ENCODE measurements around the gene HPSE2.

Gene HPSE2

DNA sequence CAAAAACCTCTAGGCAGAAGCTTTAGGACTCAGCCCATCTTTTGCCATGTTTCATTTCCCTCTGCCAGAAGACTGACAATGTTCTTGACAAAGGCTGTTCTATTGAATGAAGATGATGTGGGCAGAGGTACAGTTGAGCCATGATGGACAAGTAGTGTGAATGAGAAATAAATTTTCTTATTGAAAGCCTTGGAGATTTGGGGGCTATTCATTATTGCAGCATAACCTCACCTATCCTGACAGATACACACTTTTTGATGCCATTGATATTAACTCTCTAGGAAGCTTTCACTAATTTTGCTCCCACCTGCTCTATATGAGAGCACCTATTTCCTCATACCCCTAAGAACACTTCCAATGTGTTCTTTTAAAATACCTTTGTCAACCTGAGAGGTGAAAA lies 752.0 kb downstream of the HPSE2 start:
- no peak for DNase-seq

DNA sequence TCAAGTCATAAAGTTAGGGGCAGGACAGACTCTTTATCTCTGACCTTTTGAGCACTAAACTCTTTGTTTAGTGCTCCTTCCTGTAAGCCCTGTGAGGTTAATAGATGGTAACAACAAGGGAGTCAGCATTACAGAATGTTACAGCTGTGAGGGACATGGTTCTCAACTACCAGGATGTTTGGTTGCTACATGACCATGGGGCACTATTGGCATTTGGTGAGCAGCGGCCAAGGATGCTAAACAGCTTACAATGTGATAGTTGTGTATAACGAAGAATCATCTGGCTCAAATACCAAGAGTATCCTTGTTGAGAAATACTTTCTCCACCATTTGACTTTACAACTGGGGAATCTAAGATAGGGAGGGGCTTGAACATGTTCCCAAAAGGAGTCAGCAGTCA lies 753.6 kb downstream of the HPSE2 start:
- DNase-seq = no peak

DNA sequence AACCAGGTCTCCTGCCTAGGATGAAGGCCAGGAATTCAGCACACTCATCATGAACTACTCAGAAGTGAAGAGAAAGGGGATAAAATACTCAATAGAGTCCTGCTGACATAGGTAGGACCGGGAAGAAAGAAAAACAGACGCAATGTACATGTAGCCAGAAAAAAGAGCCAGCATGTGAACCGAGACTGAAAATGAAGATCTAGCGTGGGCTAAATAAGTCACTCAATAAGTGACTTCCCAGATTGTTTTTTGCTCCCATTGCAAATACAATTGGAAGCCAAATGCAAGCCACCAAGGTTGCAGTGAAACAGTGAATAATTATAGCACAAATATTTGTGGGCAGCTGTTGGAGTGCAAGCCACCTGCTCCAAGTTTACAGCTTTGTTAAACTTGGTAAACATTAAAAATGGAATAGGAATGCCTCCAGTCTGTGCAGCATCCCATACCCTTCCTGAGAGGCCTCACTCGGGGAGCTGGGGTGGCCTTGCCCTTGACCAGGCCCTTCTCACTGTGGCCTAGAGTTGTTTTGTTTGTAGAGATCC lies 754.2 kb downstream of the HPSE2 start:
- no peak for DNase-seq

DNA sequence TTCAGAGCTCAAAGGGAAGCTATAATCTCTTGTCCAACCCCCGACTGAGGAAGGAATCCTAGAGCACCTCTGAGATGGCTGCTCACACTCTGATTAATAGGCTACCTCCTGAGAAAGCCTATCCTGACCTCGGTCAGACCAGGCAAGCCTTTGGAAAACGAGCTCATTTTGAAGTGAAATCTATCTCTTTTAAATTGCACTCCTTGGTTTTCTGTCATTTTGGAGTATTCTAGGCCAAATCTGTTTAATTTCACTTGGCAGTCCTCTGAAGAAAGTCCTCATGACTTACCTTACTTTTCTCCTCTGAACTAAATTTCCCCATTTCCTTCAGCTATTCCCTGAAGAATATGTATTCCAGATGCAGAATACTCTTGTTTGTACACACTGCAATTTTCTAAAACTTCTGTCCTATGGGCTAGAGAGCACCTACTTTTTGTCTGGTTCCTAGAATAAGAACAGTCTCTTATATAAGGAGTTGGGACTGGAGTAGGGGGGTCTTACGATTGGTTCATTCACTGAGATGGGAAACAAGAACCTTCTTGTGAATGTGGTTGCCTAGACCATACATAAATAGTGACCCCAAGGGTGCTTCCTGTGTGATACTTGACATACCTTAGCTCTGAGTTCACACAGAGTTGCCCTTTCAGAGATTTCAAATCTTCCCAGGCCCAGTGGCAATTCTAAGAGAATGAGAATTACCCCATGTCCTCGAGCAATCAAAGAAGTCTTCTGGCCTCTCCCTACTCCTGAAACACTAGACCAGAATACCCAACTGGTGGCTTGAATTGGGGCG lies 757.0 kb downstream of the HPSE2 start:
- DNase-seq = no peak

DNA sequence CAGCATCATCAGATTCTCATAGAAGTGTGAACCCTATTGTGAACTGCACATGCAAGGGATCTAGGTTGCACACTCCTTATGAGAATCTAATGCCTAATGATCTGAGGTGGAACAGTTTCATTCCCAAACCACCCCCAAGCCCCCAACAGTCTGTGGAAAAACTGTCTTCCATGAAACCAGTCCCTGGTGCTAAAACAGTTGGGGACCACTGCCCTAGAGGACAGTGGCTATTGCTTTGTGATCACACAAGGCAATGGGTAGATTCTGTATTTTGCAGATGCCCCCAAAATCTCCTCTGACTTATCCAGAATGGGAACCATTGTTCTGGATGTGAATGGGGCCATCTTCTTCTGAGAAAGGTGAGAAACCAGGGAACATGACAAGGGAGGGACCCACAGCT lies 757.8 kb downstream of the HPSE2 start:
- no peak for DNase-seq

DNA sequence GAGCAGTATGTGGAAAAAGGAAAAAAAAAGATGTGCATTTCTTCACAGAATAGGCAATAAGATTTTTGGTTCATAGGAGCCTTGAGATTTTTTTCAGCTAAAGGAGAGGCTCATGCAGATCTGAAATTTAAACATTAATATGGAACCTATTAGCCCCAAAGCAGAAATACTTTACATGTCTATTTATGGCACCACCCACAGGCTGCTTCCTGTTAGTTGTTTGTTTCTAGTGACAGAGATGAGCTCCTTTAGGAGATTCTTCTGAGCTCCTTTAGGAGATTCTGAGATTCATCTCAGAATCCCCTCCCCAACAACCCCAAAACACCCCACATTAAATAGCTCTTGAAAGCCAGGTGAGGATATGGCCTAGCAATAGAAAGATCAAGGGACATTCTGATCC lies 761.0 kb downstream of the HPSE2 start:
- DNase-seq = no peak

DNA sequence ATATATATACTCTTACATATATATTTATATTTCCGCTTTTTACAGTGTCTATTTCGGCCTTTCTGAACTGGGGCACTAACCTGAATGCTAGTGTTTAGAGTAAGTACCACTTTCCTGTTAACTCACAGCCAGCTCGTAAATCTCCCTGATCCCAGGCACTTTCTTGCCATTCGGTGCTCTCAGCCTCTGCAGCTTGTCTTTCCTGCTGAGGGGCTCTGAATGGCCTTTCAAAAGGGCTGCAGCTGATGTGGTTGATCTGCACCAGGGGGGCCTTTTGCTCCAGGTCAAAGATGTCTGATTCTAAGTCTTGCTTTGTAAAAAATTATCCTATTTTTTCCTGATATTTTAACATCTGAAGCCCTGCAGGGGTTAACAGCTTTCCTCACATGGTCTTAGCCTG lies 763.5 kb downstream of the HPSE2 start:
- peak; percentile 27 for DNase-seq

DNA sequence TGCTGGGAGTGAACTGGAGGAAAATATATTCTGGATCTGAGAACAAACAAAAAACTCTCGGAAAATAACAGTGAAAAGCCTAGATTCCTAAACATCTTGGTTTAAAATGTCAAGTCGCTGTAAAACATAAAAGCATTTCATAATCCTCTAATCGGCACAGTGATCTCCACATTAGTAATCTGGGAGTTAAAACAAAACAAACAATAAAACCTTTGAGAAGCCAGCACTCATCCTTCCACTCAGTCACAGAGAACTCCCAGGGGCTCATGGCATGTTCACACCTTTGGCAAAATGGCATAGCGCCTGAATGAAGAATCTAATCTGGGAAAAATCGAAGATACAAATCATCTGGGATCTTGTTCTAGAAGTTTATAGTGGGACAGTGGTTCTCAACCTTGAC lies 764.8 kb downstream of the HPSE2 start:
- DNase-seq = no peak

DNA sequence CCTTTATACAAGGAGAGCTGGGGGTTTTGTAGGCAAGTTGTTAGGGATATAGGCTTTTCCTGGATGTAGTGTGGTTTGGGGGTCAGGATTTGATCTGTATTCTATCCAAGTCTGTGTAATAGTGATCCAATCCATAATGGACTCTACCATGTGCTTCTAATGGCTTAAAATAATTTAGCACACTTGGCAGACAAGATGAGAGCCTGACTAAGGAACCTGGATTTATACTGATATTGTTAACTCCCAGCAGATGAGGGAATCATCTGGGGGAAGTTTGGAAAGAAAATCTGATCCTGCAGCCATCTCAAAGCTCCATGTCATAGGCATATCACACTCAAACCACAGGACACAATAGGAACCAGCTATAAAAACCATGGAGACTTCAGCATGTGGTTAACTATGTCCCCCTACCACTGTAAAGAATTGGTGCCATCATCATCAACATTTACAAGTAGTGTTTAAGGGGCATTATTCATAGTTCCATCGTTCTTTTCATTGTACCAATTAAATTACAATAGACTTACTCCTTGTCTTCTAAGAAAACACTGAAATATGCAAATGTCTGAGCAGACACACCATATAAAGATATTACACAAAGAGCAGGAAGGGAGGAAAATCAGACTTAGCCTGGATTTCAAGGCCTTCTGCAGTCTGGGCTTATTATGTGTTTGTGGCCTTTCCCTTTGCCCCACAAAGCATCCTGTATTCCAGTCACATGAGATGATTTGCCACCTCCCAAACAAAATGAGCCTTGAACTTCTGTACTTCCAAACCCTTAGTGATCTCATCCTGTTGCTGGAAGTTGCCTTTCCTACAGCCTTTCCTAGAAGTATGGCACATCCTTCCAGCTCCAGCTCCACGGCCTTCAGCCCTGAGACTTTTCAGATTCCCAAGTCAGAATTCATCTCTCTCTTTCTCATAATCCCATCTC lies 766.4 kb downstream of the HPSE2 start:
- no peak for DNase-seq

DNA sequence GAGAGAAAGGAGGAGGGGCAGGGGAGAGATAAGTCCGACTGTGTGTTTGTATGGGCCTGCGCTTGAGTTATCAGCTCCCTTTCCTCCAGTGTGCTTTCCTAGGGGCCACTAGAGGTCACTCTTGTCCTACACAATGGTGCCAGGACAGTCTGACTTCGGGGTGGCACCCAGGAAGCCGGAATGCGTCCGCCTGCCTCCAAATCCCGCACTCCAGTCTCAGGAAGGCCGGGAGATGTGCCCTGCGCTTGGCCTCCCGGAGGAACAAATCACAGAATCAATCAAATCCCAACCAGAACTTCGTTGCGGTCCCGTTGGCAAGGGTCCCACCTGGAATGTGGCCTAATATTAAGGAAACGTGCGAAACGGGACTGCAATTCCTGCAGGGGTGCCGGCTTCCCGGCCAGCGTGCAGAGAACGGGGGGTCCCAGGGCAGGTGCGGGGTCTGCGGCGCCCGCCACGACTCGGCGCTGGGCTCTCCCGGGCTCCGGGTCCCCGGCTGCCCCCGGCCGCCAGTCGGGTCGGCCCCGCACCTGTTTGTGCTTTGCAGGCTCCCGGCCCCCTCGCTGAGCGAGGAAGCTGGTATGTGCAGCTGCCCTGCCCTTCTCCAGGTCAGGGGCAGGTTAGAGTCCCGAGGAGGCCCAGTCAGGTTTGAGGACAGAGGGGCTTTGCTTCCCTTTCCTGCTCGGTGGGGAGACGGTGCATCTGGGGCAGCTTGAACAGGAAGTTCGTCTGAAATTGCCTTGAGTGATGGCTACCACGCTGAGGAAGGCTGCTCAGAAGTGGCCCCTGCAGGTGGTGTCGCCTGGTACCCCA lies 767.9 kb downstream of the HPSE2 start:
- DNase-seq = peak; percentile 88

DNA sequence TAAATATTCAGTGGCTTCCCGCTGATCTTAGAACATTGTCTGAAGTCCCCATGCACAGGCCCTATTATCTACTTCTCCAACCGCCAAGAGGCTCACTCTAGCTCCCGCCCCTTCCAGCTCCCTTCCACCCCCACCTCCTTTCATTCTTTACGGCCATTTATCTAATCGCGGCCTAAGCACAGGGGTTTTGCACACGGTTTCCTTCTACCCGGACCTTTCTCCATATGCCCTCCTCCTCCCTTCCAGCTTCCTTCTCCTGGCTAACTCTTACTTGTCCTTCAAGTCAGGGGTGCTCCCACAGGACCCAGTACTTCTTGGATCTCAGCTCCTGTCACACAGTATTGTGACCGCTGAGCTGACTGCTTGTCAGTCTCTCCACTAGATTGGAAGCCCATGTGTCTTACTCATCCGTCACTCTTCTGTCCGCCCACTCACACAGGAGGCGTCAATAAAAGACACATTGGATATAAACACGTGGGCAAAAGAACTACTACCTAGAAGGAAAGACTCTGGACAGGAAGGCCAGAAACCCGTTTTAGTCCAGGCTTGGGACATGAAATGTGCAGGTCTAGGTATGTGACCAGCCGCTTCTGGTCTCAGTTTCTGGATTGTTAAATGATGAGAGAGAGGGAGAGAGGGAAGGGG lies 768.7 kb downstream of the HPSE2 start:
- DNase-seq = no peak

DNA sequence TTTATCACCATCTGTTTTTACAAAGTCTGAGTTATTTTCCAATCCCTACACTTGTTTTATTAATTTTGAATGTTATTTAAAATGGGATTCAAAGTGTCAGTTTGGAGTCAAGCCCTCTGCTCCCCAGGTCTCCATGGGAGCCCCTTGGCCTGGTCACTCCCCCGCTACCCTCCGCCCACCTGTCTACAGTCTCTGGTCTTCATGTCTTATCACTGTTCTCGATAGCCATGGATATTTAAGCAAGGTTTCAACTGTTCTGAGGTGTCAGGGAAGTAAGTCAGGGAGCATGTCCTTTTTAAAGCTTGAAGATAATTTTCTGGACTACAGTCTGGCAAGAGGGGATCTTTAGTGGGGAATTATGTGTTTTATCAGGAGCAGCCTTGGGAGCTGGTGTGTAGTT lies 769.8 kb downstream of the HPSE2 start:
- no peak for DNase-seq

DNA sequence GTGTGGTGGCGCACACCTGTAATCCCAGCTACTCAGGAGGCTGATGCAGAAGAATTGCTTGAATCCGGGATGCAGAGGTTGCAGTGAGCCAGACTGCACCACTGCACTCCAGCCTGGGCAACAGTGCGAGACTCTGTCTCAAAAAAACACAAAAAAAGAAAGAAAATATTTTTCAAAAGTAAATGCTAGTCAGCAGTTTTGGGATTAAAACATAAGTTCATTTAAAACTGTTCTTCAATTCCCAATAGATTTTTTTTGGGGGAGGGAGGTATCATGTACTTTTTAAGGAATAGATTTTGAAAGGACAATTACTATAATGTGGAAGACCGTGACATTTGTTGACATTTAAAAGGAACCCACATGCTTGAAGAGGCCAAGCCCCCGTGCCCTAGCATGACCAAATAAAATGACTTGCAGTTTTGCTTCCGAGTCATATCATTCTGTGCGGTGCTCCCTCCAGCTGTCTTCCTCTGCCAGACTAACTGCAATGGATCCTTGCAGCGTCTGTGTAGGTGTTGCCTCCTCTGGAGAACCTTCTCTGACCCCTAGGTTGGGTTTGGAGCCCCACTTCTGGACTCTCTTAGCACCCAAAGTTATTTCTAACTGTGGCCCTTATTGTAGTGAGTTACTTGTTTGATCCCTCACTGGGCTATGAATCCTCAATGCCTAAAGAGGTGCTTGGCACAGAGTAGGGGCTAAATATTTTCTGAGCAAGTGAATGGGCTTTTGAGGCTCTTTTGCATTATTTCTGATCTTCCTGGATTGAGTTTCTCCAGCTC lies 771.5 kb downstream of the HPSE2 start:
- no peak for DNase-seq

DNA sequence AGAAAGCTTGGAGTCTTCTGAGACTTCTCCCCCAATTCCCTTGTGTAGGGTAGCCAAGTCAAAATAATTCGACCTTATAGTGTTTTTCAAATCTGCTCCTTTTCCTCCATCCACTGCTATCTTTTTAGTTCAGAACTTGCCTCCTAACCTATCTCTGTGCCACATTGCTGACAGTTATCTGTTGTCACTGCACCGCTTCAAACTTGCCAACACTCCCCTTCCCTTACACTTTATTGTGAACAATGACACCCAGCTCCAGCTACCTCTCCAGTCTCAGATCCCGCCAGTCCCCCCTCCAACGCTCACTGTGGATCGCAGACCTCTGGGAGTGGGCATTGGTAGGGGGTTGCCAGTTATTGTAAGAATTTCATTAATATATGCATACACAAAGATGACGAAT lies 772.6 kb downstream of the HPSE2 start:
- DNase-seq = no peak

DNA sequence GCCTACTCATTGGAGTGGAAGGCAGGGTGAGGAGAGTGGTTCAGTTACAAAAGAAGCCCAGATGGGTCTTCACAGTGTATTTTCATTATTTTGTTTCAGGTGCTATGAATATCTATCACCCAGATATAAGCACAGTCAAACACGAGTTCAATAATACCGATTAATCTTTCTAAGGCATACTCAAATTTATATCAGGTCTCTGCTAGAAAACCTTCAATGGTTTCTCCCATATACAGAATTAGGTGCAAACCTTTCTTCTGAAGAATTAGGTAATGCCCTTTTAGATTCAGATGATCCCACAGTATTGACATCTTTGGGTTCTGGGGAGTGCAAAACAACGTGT lies 774.2 kb downstream of the HPSE2 start:
- DNase-seq = no peak

DNA sequence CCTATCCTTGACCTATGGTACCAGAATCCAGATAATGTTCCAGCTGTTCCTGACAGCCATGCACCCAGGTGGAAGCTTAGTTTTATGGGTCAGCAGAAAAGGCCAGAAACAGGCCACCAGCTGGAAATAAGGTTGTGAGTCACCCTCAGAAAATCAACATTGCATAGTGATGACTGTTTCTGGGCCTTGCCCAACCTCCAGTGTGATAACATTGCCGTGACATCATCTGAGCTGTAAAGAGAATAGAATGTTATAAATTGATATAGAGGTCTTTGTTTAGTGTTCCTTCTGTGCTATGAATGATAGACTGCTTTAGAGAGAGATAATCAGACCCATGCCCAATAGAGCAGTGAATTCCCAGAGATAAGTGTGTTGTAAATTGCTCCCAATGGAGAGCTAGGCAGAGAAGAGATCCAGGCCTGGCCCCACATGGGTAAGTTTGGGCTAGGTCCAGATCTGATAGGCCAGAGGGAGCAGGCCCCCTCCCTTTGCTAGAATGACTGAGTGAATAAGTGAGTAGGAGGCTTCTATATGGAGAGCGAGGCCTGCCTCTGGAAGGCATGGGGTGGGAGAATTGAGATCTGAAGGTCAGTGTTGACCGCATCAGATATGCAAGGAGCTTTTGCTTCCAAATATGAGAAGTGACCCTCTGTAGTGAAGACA lies 774.7 kb downstream of the HPSE2 start:
- DNase-seq = no peak

DNA sequence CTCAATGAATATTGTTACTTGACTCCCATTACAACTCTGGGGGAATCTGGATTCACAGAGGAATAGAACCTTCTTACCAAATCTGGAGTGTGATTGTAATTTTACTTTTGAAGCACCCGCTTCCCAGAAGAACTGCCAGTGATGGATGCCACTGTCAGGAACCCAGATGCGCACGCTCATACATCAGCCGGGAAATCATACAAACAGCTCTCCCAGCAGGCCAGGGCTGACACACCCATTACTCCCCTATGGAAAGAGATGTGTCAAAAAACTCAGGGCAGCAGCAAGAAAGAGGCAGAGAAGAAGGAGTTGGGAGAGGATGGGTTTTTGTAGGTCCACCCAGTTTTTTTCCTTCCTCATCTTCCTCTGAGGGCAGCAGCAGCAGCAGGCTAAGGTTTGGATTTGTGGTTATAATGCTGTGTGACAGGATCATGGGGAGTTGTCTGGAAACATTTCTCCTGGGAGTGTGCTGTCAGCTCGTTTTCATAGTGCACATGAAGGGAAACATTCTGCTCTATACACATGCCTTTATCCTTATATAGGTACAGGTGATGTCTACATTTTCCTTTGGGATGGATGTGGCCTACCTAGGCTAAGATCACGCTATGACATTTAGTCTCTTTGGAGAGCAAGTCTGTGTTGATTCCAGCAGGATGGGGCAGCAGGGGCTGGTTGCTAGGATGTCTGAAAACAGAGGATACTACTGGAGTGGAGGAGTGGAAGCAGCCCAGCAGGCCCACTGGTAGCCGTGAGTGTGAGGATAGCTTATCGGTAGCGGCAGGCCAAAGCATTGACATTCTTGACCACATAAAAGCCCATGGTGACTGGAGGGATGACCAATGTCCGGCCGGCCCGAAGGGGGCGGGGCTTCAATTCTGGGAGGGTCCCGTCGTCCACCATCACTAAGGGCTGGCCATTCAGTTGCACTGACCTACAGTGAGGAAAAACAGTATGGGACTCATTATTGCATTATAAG lies 776.6 kb downstream of the HPSE2 start:
- DNase-seq = no peak

DNA sequence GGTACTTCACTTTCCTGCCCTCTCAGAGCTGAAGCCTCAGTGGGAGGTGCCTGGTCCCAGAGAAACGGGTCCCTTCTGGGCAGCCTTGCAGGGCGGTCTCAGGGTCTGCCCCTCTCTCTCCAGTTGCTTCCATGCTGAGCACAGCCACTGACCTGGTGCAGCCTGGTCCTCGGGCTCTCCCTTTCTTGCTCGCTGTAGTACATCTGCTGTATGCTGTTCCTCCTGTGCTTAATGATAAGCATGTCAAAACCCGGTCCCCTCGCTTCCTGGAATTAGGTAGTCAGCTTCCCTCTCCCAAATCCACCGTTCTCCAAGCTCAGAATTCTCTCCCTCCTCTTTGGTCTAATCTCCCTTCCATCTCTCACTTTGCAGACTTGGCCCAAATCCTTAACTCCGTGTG lies 777.9 kb downstream of the HPSE2 start:
- DNase-seq = no peak

DNA sequence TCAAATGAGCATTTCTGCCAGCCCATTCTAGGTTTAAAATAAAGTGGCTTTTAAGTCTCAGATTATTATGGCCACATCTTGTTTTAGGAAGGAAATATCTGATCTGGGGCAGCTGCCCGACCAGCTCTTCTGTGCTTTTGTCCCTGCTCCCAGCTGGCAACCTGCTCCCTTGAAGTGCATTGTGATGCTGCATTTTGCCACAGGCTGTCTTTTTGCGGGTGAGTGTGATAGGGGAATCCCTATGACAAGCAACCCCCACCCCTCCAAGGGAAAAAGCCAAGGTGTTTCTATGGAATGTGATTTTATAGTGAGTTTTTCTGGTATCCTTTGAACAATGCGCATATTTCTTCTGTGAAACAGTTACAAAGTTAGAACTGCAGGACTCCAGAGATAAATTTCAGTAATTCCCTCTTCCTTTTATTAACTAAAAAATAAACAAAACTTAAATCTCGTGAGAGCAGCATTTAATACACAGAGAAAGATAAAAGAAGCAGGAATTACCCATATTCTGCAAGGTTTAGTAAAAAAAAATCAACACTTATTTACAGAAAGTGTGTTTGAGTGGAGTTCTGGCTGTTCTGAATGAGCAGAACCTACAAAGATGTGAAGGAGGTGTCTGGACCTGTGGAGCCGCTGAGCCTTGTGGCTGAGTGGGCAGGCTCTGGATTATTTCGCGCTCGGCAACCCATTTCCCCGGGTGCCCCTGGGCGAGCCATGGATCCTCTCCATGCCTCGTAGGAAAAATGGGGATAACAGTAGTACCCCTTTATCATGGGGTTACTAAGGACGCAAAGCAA lies 778.8 kb downstream of the HPSE2 start:
- no peak for DNase-seq

All from NCI-H82 (cell line).